Measurements from ENCODE around the gene ATP5PF. TPM values are rescaled to one million over a fixed set of nuclear protein-coding genes. Genes with fewer than 3 reads are reported as not detected.
"Not testable (repeated sequence)": the region's sequence is repeated elsewhere in the genome, so short reads cannot be mapped to it uniquely, and the experiment has no call there.

The ATP5PF gene
- total RNA-seq, 6 experiments from 2014 or later, result 118 to 212 (median 140) TPM

GRCh38 chr21:25722631-25723030 lies 12.1 kb downstream of the ATP5PF start:
- DNase-seq, result no peak
- H3K27ac ChIP-seq, result no peak overlapping the region
- H3K36me3 ChIP-seq, result peaks cover 9 to 56% (median 39%) of the 10 kb centered on the region in 4 donors
- intact Hi-C loops (cut with DNase I), result no loop called here
- ATAC-seq, result peak in 1 of 4 donors; percentile 21
- no peaks in the 10 kb centered on the region for H3K4me1 ChIP-seq
- H3K4me3 ChIP-seq, result no peak overlapping the region
- H3K9me3 ChIP-seq, result no peaks in the 10 kb centered on the region
- no peaks in the 10 kb centered on the region for H3K27me3 ChIP-seq
- TF ChIP-seq POLR2A (IDR thresholded peaks at IDR 0.05) (no peak), CTCF (IDR thresholded peaks at IDR 0.05) (no peak)
- whole genome bisulfite sequencing (ENCODE audit: insufficient coverage, low coverage, low lambda C conversion rate, missing lambda C conversion rate), result 80% methylated on average over 3 of the region's 3 CpGs

DNA sequence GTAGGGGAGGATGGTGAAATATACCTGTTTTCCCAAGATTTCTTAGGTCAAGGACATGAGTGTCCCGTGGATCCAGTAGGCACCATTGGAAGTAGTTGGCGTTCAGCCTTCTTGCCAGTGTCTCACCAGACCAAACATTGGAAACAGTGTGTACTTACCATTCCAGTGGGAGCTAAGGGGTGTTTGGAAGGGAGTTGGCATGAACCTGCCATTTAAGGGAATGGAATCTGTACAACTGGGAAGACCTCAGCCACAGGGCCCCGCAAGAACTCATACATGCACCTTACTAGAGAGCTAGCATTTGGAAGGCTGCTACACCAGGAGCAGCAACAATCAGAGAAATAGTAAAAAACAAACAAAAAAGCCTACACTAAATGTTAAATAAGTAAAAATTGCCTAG lies 12.7 kb downstream of the ATP5PF start:
- Histone ChIP-seq H3K4me1 (no peaks in the 10 kb centered on the region), H3K4me3 (no peak overlapping the region), H3K9me3 (no peaks in the 10 kb centered on the region), H3K27me3 (no peaks in the 10 kb centered on the region), H3K27ac (no peak overlapping the region), H3K36me3 (peaks cover 9 to 50% (median 33%) of the 10 kb centered on the region in 4 donors)
- ATAC-seq (no peak), DNase-seq (no peak)
- WGBS (ENCODE audit: insufficient coverage, low coverage, low lambda C conversion rate, missing lambda C conversion rate), result 80% methylated on average over 2 of the region's 3 CpGs
- no peak for TF ChIP-seq CTCF (IDR thresholded peaks at IDR 0.05)
- intact Hi-C loops (cut with DNase I), result no loop called here

DNA sequence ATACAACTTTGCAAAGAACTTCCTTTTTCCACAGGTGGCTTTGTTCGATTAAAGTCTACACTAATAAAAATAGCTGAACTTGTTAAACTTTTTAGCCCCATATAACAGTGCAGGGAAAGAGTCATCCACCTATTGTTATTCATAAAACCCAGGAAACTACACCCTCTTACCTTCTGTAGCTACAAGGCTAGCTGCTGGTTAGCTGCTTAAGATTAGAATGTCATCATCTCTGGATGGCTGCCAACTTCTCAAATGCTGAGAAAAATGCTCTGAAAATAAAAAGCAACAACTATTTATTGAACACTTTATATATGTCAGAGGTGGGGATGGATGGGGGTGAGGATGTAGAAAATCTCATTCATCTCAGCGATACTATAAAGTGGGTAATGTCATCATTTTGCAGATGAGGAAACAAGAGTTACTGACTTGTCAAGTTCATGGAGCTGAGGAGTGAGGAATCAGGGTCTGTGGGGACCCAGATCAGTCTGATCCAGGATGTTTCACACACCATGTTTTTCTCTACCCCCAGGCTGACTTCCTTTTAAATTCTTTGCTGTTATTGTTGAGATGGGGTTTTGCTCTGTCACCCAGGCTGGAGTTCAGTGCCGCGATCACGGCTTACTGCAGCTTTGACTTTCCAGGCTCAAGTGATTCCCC lies 17.1 kb downstream of the ATP5PF start:
- Histone ChIP-seq H3K27me3 (no peaks in the 10 kb centered on the region), H3K4me3 (no peak overlapping the region), H3K36me3 (peaks cover 0 to 8% (median 4%) of the 10 kb centered on the region in 4 donors), H3K27ac (no peak overlapping the region), H3K4me1 (no peaks in the 10 kb centered on the region), H3K9me3 (no peaks in the 10 kb centered on the region)
- 76% methylated on average over 2 of the region's 5 CpGs for WGBS (ENCODE audit: insufficient coverage, low coverage, low lambda C conversion rate, missing lambda C conversion rate)
- DNase-seq, result no peak
- TF ChIP-seq CTCF (IDR thresholded peaks at IDR 0.05), result no peak
- no peak for TF ChIP-seq POLR2A (IDR thresholded peaks at IDR 0.05)
- intact Hi-C loops (cut with DNase I), result loop anchor here in 1 of 2 donors (10.0 kb wide), 1 partner anchor 113 kb away; the partner anchor contains the start of gene MRPL39
- no peak for ATAC-seq

GRCh38 chr21:25714066-25714465 lies 20.6 kb downstream of the ATP5PF start:
- not testable (repeated sequence) for ATAC-seq

DNA sequence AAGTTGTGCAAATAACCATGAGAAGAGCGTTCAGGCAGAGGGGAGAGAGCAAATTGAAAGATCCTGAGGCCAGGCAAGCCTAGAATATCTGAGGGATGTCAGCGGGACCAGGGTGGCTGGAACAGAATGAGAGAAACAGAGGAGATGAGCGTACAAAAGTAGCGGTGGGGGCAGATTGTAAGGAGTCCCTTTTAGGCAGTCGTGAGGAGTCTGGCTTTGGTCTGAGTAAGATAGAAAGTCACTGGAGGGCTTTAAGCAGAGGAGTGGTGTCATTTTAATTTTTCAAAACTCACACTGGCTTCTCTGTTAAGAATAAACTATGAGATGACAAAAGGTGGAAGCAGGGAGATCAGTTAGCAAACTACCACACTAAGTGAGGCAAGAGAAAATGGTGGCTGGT lies 24.2 kb downstream of the ATP5PF start:
- intact Hi-C loops (cut with DNase I), result loop anchor here in 1 of 2 donors (10.0 kb wide), 1 partner anchor 106 kb away; the partner anchor contains the start of gene MRPL39
- Histone ChIP-seq H3K27me3 (no peaks in the 10 kb centered on the region), H3K9me3 (no peaks in the 10 kb centered on the region), H3K27ac (no peak overlapping the region), H3K4me3 (no peak overlapping the region), H3K36me3 (peaks cover 0 to 3% (median 0%) of the 10 kb centered on the region in 4 donors), H3K4me1 (no peaks in the 10 kb centered on the region)
- WGBS (ENCODE audit: insufficient coverage, low coverage, low lambda C conversion rate, missing lambda C conversion rate), result 87% methylated on average over 4 of the region's 5 CpGs
- ATAC-seq, result no peak
- no peak for TF ChIP-seq CTCF (IDR thresholded peaks at IDR 0.05)
- no peak for TF ChIP-seq POLR2A (IDR thresholded peaks at IDR 0.05)
- no peak for DNase-seq

More at GRCh38 chr21:25714066-25714465, 20.6 kb downstream of the ATP5PF start:
- H3K4me3 ChIP-seq, H3K36me3 ChIP-seq, H3K9me3 ChIP-seq, H3K27ac ChIP-seq, H3K27me3 ChIP-seq, DNase-seq, H3K4me1 ChIP-seq: not testable (repeated sequence)
- intact Hi-C loops (cut with DNase I), result loop anchor here in 1 of 2 donors (10.0 kb wide), 1 partner anchor 109 kb away; the partner anchor contains the start of gene MRPL39
- WGBS (ENCODE audit: insufficient coverage, low coverage, low lambda C conversion rate, missing lambda C conversion rate), result 95% methylated on average over 10 of the region's 10 CpGs
